ENCODE measurements around the gene CASD1.

Gene CASD1

DNA sequence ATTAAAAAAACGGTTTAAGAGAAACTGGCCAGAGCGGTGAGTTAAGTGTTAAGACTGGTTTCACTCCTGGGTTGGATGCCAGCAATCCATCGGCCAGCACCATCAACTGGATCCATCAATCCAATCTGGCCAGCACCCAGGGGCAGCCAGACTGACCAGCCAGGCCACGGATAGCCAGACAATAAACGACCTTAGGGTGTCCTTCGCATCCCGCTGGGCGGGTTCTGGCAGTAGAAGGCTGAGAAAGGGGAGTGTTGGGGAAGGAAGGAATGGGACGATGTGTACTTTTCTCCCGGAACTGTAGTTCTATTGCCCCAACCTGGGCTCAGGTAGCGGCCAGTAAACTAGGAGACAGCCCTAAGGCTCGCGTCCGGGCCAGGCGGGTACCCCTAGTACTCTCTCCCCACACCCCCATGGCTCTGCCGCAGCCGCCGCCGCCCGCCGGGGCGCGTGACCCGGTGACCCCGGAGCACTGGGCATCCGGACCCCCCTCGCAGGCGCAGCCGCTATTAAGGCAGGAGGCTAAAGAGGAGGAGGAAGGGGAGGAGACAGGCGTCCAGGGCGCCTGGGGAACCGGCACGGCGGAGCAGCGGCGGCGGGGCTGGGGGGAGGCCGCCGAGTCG is at the start of gene CASD1:
Gene CASD1, plus strand, starts transcription at position 546 of the 623 bp plus-strand sequence. CDS start 276 bp downstream, outside the sequence.
- TF ChIP-seq GATA2 (IDR thresholded peaks at IDR 0.05; ENCODE audit: low read depth, low read length) (no peak), GATA3 (IDR thresholded peaks at IDR 0.05; ENCODE audit: low read depth, low read length) (no peak)

GRCh38 chr7:94466516-94466915 is 43.1 kb upstream of the CASD1 start:
- TF ChIP-seq GATA3 (IDR thresholded peaks at IDR 0.05; ENCODE audit: low read depth, low read length) = no peak
- no peak for TF ChIP-seq GATA2 (IDR thresholded peaks at IDR 0.05; ENCODE audit: low read depth, low read length)

DNA sequence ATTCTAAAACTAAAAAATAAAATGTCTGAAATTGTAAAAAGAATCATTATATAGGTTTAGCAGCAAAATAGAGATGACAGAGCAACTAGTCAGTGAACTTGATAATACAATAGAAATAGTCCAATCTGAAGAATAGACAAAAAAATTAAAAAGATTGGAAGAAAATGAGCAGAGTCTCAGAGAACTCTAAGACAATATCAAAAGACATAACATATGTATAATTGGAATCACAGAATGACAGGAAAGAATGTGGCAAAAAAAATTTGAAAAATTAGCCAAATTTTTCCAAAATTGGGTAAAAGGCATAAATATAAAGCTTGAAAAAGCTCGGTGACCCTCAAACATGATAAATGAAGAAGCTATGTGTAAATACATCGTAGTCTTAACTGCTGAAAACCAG is 38.0 kb upstream of the CASD1 start:
- TF ChIP-seq GATA3 (IDR thresholded peaks at IDR 0.05; ENCODE audit: low read depth, low read length) (no peak), GATA2 (IDR thresholded peaks at IDR 0.05; ENCODE audit: low read depth, low read length) (no peak)

- TF ChIP-seq GATA3 (IDR thresholded peaks at IDR 0.05; ENCODE audit: low read depth, low read length) (no peak), GATA2 (IDR thresholded peaks at IDR 0.05; ENCODE audit: low read depth, low read length) (no peak)
These were observed 37.0 kb upstream of the CASD1 start for GRCh38 chr7:94472608-94473007.

DNA sequence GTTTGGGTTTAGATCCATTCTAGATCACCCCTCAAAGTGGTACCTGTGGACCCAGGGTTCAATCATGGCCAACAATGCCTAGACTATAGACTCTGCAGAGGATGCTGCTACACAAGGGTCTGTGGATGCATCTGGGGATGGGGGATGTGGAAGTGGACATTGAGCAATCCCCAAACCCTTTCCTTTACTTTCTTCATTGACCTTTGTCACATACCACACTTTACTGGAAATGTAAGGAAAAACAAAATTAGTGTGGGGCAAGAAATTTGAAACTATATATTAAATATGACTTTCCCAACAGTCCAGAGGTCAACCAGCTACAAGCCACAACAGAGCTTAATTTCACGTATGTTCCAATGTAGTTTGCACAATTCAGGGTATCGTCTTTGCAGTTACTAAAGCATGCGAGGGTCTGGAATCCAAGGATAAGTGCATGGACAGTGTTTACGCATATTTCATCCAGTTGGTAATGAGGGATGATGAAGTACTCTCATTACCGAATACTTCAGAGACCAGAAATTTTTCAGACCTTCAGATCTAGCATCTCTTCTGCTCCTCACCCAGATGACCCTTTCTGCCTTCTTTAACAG is 33.3 kb upstream of the CASD1 start:
- TF ChIP-seq GATA2 (IDR thresholded peaks at IDR 0.05; ENCODE audit: low read depth, low read length) (no peak), GATA3 (IDR thresholded peaks at IDR 0.05; ENCODE audit: low read depth, low read length) (no peak)

DNA sequence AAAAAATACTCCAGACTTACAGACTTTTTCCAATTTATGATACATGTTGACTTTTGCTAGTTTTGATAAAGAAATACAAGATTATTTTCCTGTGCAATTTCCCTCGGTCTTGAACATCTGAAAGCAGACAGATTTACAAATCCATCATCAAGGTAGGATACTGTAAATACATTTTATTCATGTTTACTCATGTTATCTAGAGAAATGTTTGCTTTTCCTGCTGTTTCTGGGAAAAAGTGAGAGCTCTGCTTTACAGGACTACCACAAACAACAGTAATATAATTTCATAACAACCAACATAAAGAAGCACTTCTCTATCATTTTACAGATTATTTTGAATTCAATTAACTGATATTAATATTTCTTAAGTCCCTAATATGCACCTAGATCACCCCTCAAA is 31.7 kb upstream of the CASD1 start:
- no peak for TF ChIP-seq GATA3 (IDR thresholded peaks at IDR 0.05; ENCODE audit: low read depth, low read length)
- TF ChIP-seq GATA2 (IDR thresholded peaks at IDR 0.05; ENCODE audit: low read depth, low read length) = no peak

GRCh38 chr7:94478648-94479214 is 30.9 kb upstream of the CASD1 start:
- TF ChIP-seq GATA2 (IDR thresholded peaks at IDR 0.05; ENCODE audit: low read depth, low read length) = no peak
- TF ChIP-seq GATA3 (IDR thresholded peaks at IDR 0.05; ENCODE audit: low read depth, low read length) = no peak

GRCh38 chr7:94481279-94481678 is 28.3 kb upstream of the CASD1 start:
- TF ChIP-seq GATA2 (IDR thresholded peaks at IDR 0.05; ENCODE audit: low read depth, low read length) (no peak), GATA3 (IDR thresholded peaks at IDR 0.05; ENCODE audit: low read depth, low read length) (no peak)

GRCh38 chr7:94482796-94483195 is 26.8 kb upstream of the CASD1 start:
- TF ChIP-seq GATA3 (IDR thresholded peaks at IDR 0.05; ENCODE audit: low read depth, low read length) (no peak), GATA2 (IDR thresholded peaks at IDR 0.05; ENCODE audit: low read depth, low read length) (no peak)

DNA sequence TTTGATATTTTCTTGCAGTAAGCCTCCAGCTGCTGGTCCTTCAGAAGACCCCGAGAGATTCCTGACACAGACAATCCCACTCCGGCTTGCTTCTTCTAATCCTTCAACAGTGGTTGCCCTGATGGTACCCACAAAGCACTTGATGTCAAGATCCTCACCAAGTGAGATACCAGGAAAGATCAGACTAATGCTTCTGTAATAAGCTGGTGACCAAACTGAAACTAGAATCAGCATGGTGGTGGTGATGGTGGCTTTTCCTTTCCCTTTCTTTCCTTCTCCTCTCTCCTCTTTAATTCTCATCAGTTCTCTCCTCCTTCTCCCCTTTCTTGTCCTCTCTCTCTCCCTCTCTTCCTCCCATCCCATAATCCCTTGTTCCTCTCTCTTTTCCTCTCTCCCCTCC is 25.8 kb upstream of the CASD1 start:
- no peak for TF ChIP-seq GATA2 (IDR thresholded peaks at IDR 0.05; ENCODE audit: low read depth, low read length)

DNA sequence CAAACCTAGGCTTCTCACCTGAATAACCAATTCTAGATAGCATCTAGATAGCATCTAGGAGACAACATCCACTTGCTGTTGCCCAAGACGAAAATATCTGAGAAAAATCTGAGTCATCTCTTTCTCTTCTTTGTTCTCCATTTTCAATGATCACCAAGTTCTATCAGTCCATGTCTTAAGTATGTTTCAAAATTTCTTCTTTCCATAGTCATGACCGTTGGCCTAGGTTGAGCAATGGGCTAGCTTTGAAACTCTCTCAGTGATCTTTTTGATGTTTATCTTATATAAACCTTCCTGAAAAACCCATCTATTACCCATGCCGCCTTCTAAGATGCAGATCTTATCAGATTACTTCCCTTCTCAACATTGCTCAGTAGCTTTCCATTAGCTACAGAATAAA is 23.4 kb upstream of the CASD1 start:
- TF ChIP-seq GATA2 (IDR thresholded peaks at IDR 0.05; ENCODE audit: low read depth, low read length) (no peak), GATA3 (IDR thresholded peaks at IDR 0.05; ENCODE audit: low read depth, low read length) (no peak)

DNA sequence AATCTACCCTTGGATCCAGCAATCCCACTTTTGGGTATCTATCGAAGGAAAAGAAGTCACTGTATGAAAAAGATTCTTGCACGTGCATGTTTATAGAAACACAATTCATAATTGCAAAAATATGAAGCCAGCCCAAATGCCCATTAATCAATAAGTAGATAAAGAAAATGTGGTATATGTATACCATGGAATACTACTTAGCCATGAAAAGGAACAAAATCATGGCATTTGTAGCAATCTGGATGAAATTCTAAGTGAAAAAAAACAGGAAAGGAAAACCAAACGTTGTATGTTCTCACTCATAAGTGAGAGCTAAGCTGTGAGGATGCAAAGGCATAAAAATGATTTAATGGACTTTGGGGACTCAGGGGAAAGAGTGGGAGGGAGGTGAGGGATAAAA is 18.2 kb upstream of the CASD1 start:
- TF ChIP-seq GATA2 (IDR thresholded peaks at IDR 0.05; ENCODE audit: low read depth, low read length) = no peak

DNA sequence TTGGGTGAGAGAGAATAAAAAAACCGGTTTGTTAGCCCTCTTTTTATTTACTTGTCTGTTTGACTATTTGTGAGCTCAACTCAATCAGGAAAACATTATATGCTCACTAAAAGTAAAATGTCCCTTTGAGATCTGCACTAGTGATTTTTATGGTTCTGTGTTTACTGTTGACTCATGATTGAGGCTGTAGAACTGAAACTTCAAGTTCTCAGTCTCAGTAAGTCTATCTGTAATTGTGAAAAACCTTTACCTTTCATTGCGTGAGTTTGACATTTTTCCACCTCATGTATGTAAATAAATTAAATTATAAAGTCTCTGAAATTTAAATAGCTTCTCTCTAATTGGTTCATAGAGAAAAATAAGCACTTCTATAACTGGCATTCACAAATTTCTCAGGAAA is 17.0 kb upstream of the CASD1 start:
- no peak for TF ChIP-seq GATA2 (IDR thresholded peaks at IDR 0.05; ENCODE audit: low read depth, low read length)
- no peak for TF ChIP-seq GATA3 (IDR thresholded peaks at IDR 0.05; ENCODE audit: low read depth, low read length)

- no peak for TF ChIP-seq GATA3 (IDR thresholded peaks at IDR 0.05; ENCODE audit: low read depth, low read length)
- TF ChIP-seq GATA2 (IDR thresholded peaks at IDR 0.05; ENCODE audit: low read depth, low read length) = no peak
These were observed 11.5 kb upstream of the CASD1 start for GRCh38 chr7:94497874-94498670.

DNA sequence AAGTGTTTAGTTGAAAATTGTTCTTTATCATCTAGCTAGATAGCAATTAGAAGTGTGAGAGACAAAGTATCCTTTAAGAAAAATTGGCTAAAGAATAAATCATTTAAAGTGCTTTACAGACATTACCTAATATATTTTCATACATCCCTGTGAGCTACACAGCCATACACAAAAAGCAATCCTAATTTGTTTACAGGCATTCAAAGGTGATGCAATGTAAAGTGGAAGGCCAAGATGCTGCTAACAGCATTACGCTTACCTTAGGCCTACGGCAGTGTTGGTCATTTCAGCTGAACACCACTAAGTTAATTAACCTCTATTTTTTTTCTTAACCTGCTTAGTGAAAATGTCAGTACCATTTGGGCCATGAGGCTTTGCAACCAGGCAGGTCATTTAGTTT is 10.7 kb upstream of the CASD1 start:
- TF ChIP-seq GATA2 (IDR thresholded peaks at IDR 0.05; ENCODE audit: low read depth, low read length) = no peak
- no peak for TF ChIP-seq GATA3 (IDR thresholded peaks at IDR 0.05; ENCODE audit: low read depth, low read length)

Data from SH-SY5Y (cell line).